Measurements from ENCODE around the gene SHFL. TPM values are rescaled to one million over a fixed set of nuclear protein-coding genes. Genes with fewer than 3 reads are reported as not detected.

The SHFL gene
- total and polyA plus RNA-seq, 2 donors: 22.8 to 55.6 TPM

Other genes starting within 250 kb of the SHFL start
- 10.4 TPM for gene OLFM2, start 149.8 kb upstream of the SHFL start, total RNA-seq
- 14.3 TPM for gene OLFM2, start 149.8 kb upstream of the SHFL start, polyA plus RNA-seq
- gene COL5A3, start 75.8 kb upstream of the SHFL start, total RNA-seq: 1.6 TPM
- 10.7 TPM for gene COL5A3, start 75.8 kb upstream of the SHFL start, polyA plus RNA-seq
- gene RDH8, start 72.8 kb upstream of the SHFL start, total RNA-seq: not detected
- gene RDH8, start 72.8 kb upstream of the SHFL start, polyA plus RNA-seq: 0.14 TPM
- gene ANGPTL6, start 16.4 kb downstream of the SHFL start, total RNA-seq: 2.3 TPM
- 4.7 TPM for gene ANGPTL6, start 16.4 kb downstream of the SHFL start, polyA plus RNA-seq
- 31.5 TPM for gene PPAN, start 20.0 kb downstream of the SHFL start, total RNA-seq
- 54.9 TPM for gene PPAN, start 20.0 kb downstream of the SHFL start, polyA plus RNA-seq
- 5.6 TPM for gene P2RY11, start 25.4 kb downstream of the SHFL start, total RNA-seq
- gene P2RY11, start 25.4 kb downstream of the SHFL start, polyA plus RNA-seq: 14.5 TPM
- 219 TPM for gene EIF3G, start 33.6 kb downstream of the SHFL start, total RNA-seq
- gene EIF3G, start 33.6 kb downstream of the SHFL start, polyA plus RNA-seq: 188 TPM
- 46.0 TPM for gene DNMT1, start 108.6 kb downstream of the SHFL start, total RNA-seq
- 65.0 TPM for gene DNMT1, start 108.6 kb downstream of the SHFL start, polyA plus RNA-seq
- gene S1PR2, start 145.0 kb downstream of the SHFL start, total RNA-seq: 2.7 TPM
- 2.4 TPM for gene S1PR2, start 145.0 kb downstream of the SHFL start, polyA plus RNA-seq
- 35.6 TPM for gene MRPL4, start 165.9 kb downstream of the SHFL start, total RNA-seq
- 41.0 TPM for gene MRPL4, start 165.9 kb downstream of the SHFL start, polyA plus RNA-seq
- gene ICAM1, start 184.8 kb downstream of the SHFL start, total RNA-seq: 24.6 TPM
- 18.2 TPM for gene ICAM1, start 184.8 kb downstream of the SHFL start, polyA plus RNA-seq
- gene ICAM4, start 200.6 kb downstream of the SHFL start, total RNA-seq: 3.1 TPM
- gene ICAM4, start 200.6 kb downstream of the SHFL start, polyA plus RNA-seq: 3.8 TPM
- gene ICAM5, start 203.6 kb downstream of the SHFL start, total RNA-seq: 0.85 TPM
- 1.2 TPM for gene ICAM5, start 203.6 kb downstream of the SHFL start, polyA plus RNA-seq
- gene ZGLP1, start 223.5 kb downstream of the SHFL start, total RNA-seq: 2.3 TPM
- gene ZGLP1, start 223.5 kb downstream of the SHFL start, polyA plus RNA-seq: 29.8 TPM
- gene FDX2, start 229.7 kb downstream of the SHFL start, total RNA-seq: 11.9 TPM
- 18.2 TPM for gene FDX2, start 229.7 kb downstream of the SHFL start, polyA plus RNA-seq
- 5.9 TPM for gene RAVER1, start 247.2 kb downstream of the SHFL start, total RNA-seq
- 15.4 TPM for gene RAVER1, start 247.2 kb downstream of the SHFL start, polyA plus RNA-seq